ENCODE measurements around the gene ILDR2.

ILDR2 gene

GRCh38 chr1:166971252-166971651 lies 4.1 kb downstream of the ILDR2 start:
- H3K27ac ChIP-seq (ENCODE audit: low read depth, low read length) = no peak overlapping the region
- no peak overlapping the region for H3K9ac ChIP-seq (ENCODE audit: low read length)
- peaks cover 4% of the 10 kb centered on the region; the same call in 1 of the 2 replicates for H3K4me1 ChIP-seq (ENCODE audit: control insufficient read depth, insufficient read depth, low read length)
- no peaks in the 10 kb centered on the region for H3K9me3 ChIP-seq (ENCODE audit: control insufficient read depth, insufficient read depth, low read depth, low read length)
- H3K4me3 ChIP-seq (ENCODE audit: low read depth, low read length) = no peak overlapping the region
- no peaks in the 10 kb centered on the region for H3K36me3 ChIP-seq (ENCODE audit: control insufficient read depth, insufficient read depth, low read length)
- H3K27me3 ChIP-seq (ENCODE audit: control insufficient read depth, insufficient read depth, low read length) = peaks cover 47% of the 10 kb centered on the region

GRCh38 chr1:166969074-166969677 lies 6.2 kb downstream of the ILDR2 start:
- Histone ChIP-seq H3K27ac (ENCODE audit: low read depth, low read length) (no peak overlapping the region), H3K9ac (ENCODE audit: low read length) (no peak overlapping the region), H3K4me3 (ENCODE audit: low read depth, low read length) (no peak overlapping the region), H3K4me1 (ENCODE audit: control insufficient read depth, insufficient read depth, low read length) (peaks cover 4% of the 10 kb centered on the region; the same call in 1 of the 2 replicates), H3K27me3 (ENCODE audit: control insufficient read depth, insufficient read depth, low read length) (peaks cover 28% of the 10 kb centered on the region), H3K9me3 (ENCODE audit: control insufficient read depth, insufficient read depth, low read depth, low read length) (no peaks in the 10 kb centered on the region), H3K36me3 (ENCODE audit: control insufficient read depth, insufficient read depth, low read length) (no peaks in the 10 kb centered on the region)

GRCh38 chr1:166960858-166961474 lies 14.4 kb downstream of the ILDR2 start:
- Histone ChIP-seq H3K27me3 (ENCODE audit: control insufficient read depth, insufficient read depth, low read length) (peaks cover 5% of the 10 kb centered on the region; the same call in 1 of the 2 replicates), H3K4me3 (ENCODE audit: low read depth, low read length) (no peak overlapping the region), H3K4me1 (ENCODE audit: control insufficient read depth, insufficient read depth, low read length) (no peaks in the 10 kb centered on the region), H3K36me3 (ENCODE audit: control insufficient read depth, insufficient read depth, low read length) (no peaks in the 10 kb centered on the region), H3K9ac (ENCODE audit: low read length) (no peak overlapping the region), H3K27ac (ENCODE audit: low read depth, low read length) (no peak overlapping the region), H3K9me3 (ENCODE audit: control insufficient read depth, insufficient read depth, low read depth, low read length) (no peaks in the 10 kb centered on the region)

GRCh38 chr1:166956872-166957271 lies 18.5 kb downstream of the ILDR2 start:
- no peaks in the 10 kb centered on the region for H3K9me3 ChIP-seq (ENCODE audit: control insufficient read depth, insufficient read depth, low read depth, low read length)
- H3K36me3 ChIP-seq (ENCODE audit: control insufficient read depth, insufficient read depth, low read length) = no peaks in the 10 kb centered on the region
- no peak overlapping the region for H3K4me3 ChIP-seq (ENCODE audit: low read depth, low read length)
- no peak overlapping the region for H3K9ac ChIP-seq (ENCODE audit: low read length)
- H3K27me3 ChIP-seq (ENCODE audit: control insufficient read depth, insufficient read depth, low read length) = peaks cover 5% of the 10 kb centered on the region; the same call in 1 of the 2 replicates
- H3K27ac ChIP-seq (ENCODE audit: low read depth, low read length) = no peak overlapping the region
- peaks cover 12% of the 10 kb centered on the region for H3K4me1 ChIP-seq (ENCODE audit: control insufficient read depth, insufficient read depth, low read length)

- no peak overlapping the region for H3K4me3 ChIP-seq (ENCODE audit: low read depth, low read length)
- H3K9ac ChIP-seq (ENCODE audit: low read length) = no peak overlapping the region
- no peaks in the 10 kb centered on the region for H3K36me3 ChIP-seq (ENCODE audit: control insufficient read depth, insufficient read depth, low read length)
- H3K27ac ChIP-seq (ENCODE audit: low read depth, low read length) = no peak overlapping the region
- no peaks in the 10 kb centered on the region for H3K9me3 ChIP-seq (ENCODE audit: control insufficient read depth, insufficient read depth, low read depth, low read length)
- H3K27me3 ChIP-seq (ENCODE audit: control insufficient read depth, insufficient read depth, low read length) = peaks cover 5% of the 10 kb centered on the region; the same call in 1 of the 2 replicates
- peaks cover 14% of the 10 kb centered on the region for H3K4me1 ChIP-seq (ENCODE audit: control insufficient read depth, insufficient read depth, low read length)
These were observed 19.1 kb downstream of the ILDR2 start for GRCh38 chr1:166956057-166956850.

- Histone ChIP-seq H3K4me1 (ENCODE audit: control insufficient read depth, insufficient read depth, low read length) (peaks cover 25% of the 10 kb centered on the region), H3K36me3 (ENCODE audit: control insufficient read depth, insufficient read depth, low read length) (no peaks in the 10 kb centered on the region), H3K9me3 (ENCODE audit: control insufficient read depth, insufficient read depth, low read depth, low read length) (no peaks in the 10 kb centered on the region), H3K4me3 (ENCODE audit: low read depth, low read length) (no peak overlapping the region), H3K9ac (ENCODE audit: low read length) (no peak overlapping the region), H3K27ac (ENCODE audit: low read depth, low read length) (no peak overlapping the region), H3K27me3 (ENCODE audit: control insufficient read depth, insufficient read depth, low read length) (peaks cover 3% of the 10 kb centered on the region)
These were observed 21.8 kb downstream of the ILDR2 start for GRCh38 chr1:166953491-166953890.

- Histone ChIP-seq H3K9me3 (ENCODE audit: control insufficient read depth, insufficient read depth, low read depth, low read length) (no peaks in the 10 kb centered on the region), H3K4me3 (ENCODE audit: low read depth, low read length) (no peak overlapping the region), H3K27me3 (ENCODE audit: control insufficient read depth, insufficient read depth, low read length) (peaks cover 16% of the 10 kb centered on the region), H3K27ac (ENCODE audit: low read depth, low read length) (no peak overlapping the region; the same call in 1 of the 2 replicates), H3K9ac (ENCODE audit: low read length) (no peak overlapping the region), H3K36me3 (ENCODE audit: control insufficient read depth, insufficient read depth, low read length) (no peaks in the 10 kb centered on the region), H3K4me1 (ENCODE audit: control insufficient read depth, insufficient read depth, low read length) (peaks cover 28% of the 10 kb centered on the region)
These were observed 23.2 kb downstream of the ILDR2 start for GRCh38 chr1:166952002-166952746.

- peaks cover 26% of the 10 kb centered on the region for H3K27me3 ChIP-seq (ENCODE audit: control insufficient read depth, insufficient read depth, low read length)
- no peak overlapping the region for H3K4me3 ChIP-seq (ENCODE audit: low read depth, low read length)
- H3K9ac ChIP-seq (ENCODE audit: low read length) = no peak overlapping the region
- H3K27ac ChIP-seq (ENCODE audit: low read depth, low read length) = no peak overlapping the region; the same call in 1 of the 2 replicates
- H3K9me3 ChIP-seq (ENCODE audit: control insufficient read depth, insufficient read depth, low read depth, low read length) = no peaks in the 10 kb centered on the region
- no peaks in the 10 kb centered on the region for H3K36me3 ChIP-seq (ENCODE audit: control insufficient read depth, insufficient read depth, low read length)
- peaks cover 36% of the 10 kb centered on the region for H3K4me1 ChIP-seq (ENCODE audit: control insufficient read depth, insufficient read depth, low read length)
These were observed 24.3 kb downstream of the ILDR2 start for GRCh38 chr1:166951050-166951449.

- H3K4me1 ChIP-seq (ENCODE audit: control insufficient read depth, insufficient read depth, low read length) = peaks cover 41% of the 10 kb centered on the region
- H3K9me3 ChIP-seq (ENCODE audit: control insufficient read depth, insufficient read depth, low read depth, low read length) = no peaks in the 10 kb centered on the region
- H3K4me3 ChIP-seq (ENCODE audit: low read depth, low read length) = no peak overlapping the region
- H3K9ac ChIP-seq (ENCODE audit: low read length) = no peak overlapping the region
- no peak overlapping the region for H3K27ac ChIP-seq (ENCODE audit: low read depth, low read length)
- H3K27me3 ChIP-seq (ENCODE audit: control insufficient read depth, insufficient read depth, low read length) = peaks cover 32% of the 10 kb centered on the region
- no peaks in the 10 kb centered on the region for H3K36me3 ChIP-seq (ENCODE audit: control insufficient read depth, insufficient read depth, low read length)
These were observed 25.2 kb downstream of the ILDR2 start for GRCh38 chr1:166950156-166950555.

GRCh38 chr1:166948856-166949350 lies 26.4 kb downstream of the ILDR2 start:
- peaks cover 41% of the 10 kb centered on the region for H3K4me1 ChIP-seq (ENCODE audit: control insufficient read depth, insufficient read depth, low read length)
- H3K27me3 ChIP-seq (ENCODE audit: control insufficient read depth, insufficient read depth, low read length) = peaks cover 36% of the 10 kb centered on the region
- no peak overlapping the region for H3K4me3 ChIP-seq (ENCODE audit: low read depth, low read length)
- H3K9me3 ChIP-seq (ENCODE audit: control insufficient read depth, insufficient read depth, low read depth, low read length) = no peaks in the 10 kb centered on the region
- H3K9ac ChIP-seq (ENCODE audit: low read length) = no peak overlapping the region
- H3K36me3 ChIP-seq (ENCODE audit: control insufficient read depth, insufficient read depth, low read length) = no peaks in the 10 kb centered on the region
- no peak overlapping the region for H3K27ac ChIP-seq (ENCODE audit: low read depth, low read length)

Measured in HUES6 (cell line).